ENCODE results near the gene CDK18. TPM values are rescaled to one million over a fixed set of nuclear protein-coding genes. Genes with fewer than 3 reads are reported as not detected.

CDK18 gene
- total RNA-seq, 1 donor from 2014 or later, result 27.0 TPM

- H3K27ac ChIP-seq, result no peak overlapping the region
- no peaks in the 10 kb centered on the region for H3K36me3 ChIP-seq
- TF ChIP-seq POLR2AphosphoS5 (IDR thresholded peaks at IDR 0.05; ENCODE audit: insufficient read depth in 1 of 2, low read depth in 1 of 2) (no peak), POLR2A (IDR thresholded peaks at IDR 0.05) (no peak), CTCF (IDR thresholded peaks at IDR 0.05) (no peak)
- H3K27me3 ChIP-seq, result no peaks in the 10 kb centered on the region
- H3K9me3 ChIP-seq, result no peaks in the 10 kb centered on the region
- intact Hi-C loops (cut with DNase I), result no loop called here
- peaks cover 16% of the 10 kb centered on the region for H3K4me1 ChIP-seq
- no peak overlapping the region for H3K4me3 ChIP-seq
- DNase-seq (ENCODE audit: extremely low spot score in 2 of 2), result no peak
Observed at GRCh38 chr1:205532996-205533735, 28.7 kb downstream of the CDK18 start.

GRCh38 chr1:205533748-205534443 lies 29.4 kb downstream of the CDK18 start:
- intact Hi-C loops (cut with DNase I), result no loop called here
- no peak for TF ChIP-seq CTCF (IDR thresholded peaks at IDR 0.05)
- no peak for TF ChIP-seq POLR2AphosphoS5 (IDR thresholded peaks at IDR 0.05; ENCODE audit: insufficient read depth in 1 of 2, low read depth in 1 of 2)
- TF ChIP-seq POLR2A (IDR thresholded peaks at IDR 0.05), result no peak
- H3K9me3 ChIP-seq, result no peaks in the 10 kb centered on the region
- H3K4me3 ChIP-seq, result no peak overlapping the region
- no peak overlapping the region for H3K27ac ChIP-seq
- DNase-seq (ENCODE audit: extremely low spot score in 2 of 2), result no peak
- H3K27me3 ChIP-seq, result no peaks in the 10 kb centered on the region
- peaks cover 23% of the 10 kb centered on the region for H3K4me1 ChIP-seq
- no peaks in the 10 kb centered on the region for H3K36me3 ChIP-seq

GRCh38 chr1:205534444-205534985 lies 30.0 kb downstream of the CDK18 start:
- intact Hi-C loops (cut with DNase I), result no loop called here

GRCh38 chr1:205535096-205535495 lies 30.6 kb downstream of the CDK18 start:
- Histone ChIP-seq H3K9me3 (no peaks in the 10 kb centered on the region), H3K27me3 (no peaks in the 10 kb centered on the region), H3K36me3 (no peaks in the 10 kb centered on the region), H3K4me1 (peaks cover 17% of the 10 kb centered on the region), H3K27ac (no peak overlapping the region), H3K4me3 (no peak overlapping the region)
- TF ChIP-seq POLR2AphosphoS5 (IDR thresholded peaks at IDR 0.05; ENCODE audit: insufficient read depth in 1 of 2, low read depth in 1 of 2) (no peak), CTCF (IDR thresholded peaks at IDR 0.05) (no peak), POLR2A (IDR thresholded peaks at IDR 0.05) (no peak)
- no peak for DNase-seq (ENCODE audit: extremely low spot score in 2 of 2)
- intact Hi-C loops (cut with DNase I), result no loop called here

More at GRCh38 chr1:205534444-205534985, 30.0 kb downstream of the CDK18 start:
- Histone ChIP-seq H3K27ac (no peak overlapping the region), H3K4me1 (peaks cover 18% of the 10 kb centered on the region), H3K9me3 (no peaks in the 10 kb centered on the region), H3K36me3 (no peaks in the 10 kb centered on the region), H3K27me3 (no peaks in the 10 kb centered on the region), H3K4me3 (no peak overlapping the region)
- TF ChIP-seq POLR2A (IDR thresholded peaks at IDR 0.05) (no peak), POLR2AphosphoS5 (IDR thresholded peaks at IDR 0.05; ENCODE audit: insufficient read depth in 1 of 2, low read depth in 1 of 2) (no peak), CTCF (IDR thresholded peaks at IDR 0.05) (no peak)
- no peak for DNase-seq (ENCODE audit: extremely low spot score in 2 of 2)
